ENCODE measurements around the gene SLC1A2.
A peak's percentile ranks its signal among the peaks of the same experiment; 100 is the strongest.

Gene SLC1A2

DNA sequence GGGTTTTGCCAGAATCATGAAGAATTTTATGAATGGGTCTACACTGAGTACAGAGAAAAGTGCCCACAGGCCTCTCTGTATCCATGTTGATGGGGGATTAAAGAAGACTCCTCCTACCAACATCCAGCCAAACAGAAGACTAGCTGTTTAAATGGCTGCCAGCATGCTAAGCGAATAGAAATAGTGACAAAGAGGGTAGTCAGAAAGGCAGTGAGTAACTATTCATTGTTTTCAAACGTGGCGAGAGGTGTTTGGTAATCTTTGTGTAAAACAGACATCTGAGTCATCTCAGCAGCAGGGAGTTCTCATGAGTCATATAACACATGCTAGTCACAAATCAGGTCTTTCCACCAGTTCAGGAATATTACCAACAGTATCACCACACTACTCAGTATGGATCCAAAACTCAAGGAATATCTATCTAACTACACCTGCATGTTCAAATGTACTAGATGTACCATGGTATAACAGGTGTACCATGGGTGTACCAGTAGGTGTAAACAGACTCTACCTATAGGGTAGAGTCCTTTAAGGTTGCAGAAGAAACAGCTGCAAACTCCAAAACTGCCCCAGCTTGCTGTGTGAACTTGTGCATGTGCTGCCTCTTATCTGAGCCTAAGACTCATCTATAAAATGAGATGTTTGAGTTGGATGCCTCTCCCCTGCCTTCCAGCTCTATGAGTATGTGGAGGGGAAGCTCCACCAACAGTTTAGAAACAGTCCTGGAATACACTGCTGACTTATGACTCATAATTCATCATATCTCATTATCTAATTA is 82.0 kb downstream of the SLC1A2 start:
- TF ChIP-seq, protein P1, sequence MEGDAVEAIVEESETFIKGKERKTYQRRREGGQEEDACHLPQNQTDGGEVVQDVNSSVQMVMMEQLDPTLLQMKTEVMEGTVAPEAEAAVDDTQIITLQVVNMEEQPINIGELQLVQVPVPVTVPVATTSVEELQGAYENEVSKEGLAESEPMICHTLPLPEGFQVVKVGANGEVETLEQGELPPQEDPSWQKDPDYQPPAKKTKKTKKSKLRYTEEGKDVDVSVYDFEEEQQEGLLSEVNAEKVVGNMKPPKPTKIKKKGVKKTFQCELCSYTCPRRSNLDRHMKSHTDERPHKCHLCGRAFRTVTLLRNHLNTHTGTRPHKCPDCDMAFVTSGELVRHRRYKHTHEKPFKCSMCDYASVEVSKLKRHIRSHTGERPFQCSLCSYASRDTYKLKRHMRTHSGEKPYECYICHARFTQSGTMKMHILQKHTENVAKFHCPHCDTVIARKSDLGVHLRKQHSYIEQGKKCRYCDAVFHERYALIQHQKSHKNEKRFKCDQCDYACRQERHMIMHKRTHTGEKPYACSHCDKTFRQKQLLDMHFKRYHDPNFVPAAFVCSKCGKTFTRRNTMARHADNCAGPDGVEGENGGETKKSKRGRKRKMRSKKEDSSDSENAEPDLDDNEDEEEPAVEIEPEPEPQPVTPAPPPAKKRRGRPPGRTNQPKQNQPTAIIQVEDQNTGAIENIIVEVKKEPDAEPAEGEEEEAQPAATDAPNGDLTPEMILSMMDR (IDR thresholded peaks at IDR 0.05; ENCODE audit: low read depth, low read length, missing control alignments) = no peak
- in situ Hi-C loops (cut with HindIII; ENCODE audit: low sequenced_read_pairs) = no loop called here
- peak; percentile 91 for DNase-seq (ENCODE audit: low read depth)
- no peak overlapping the region for H3K4me3 ChIP-seq (ENCODE audit: low read depth, low read length)

DNA sequence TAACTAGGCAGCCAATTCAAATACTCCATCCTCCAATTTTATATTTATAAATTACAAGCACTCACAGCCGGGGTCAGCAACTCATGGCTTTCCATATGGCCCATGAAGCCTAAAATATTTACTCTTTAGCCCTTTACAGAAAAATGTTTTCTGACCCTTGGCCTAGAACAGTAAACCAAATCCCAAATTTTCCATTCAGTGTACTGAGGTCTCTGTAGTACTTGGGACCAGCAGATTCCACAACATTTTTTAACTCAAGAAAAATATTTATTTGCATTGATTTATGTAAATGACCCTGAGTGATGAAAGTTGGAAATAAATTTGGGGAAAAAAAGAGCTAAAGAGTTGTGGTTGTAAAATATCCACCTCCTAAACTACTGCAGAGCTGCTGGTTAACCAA is 82.6 kb downstream of the SLC1A2 start:
- TF ChIP-seq, protein P1 (IDR thresholded peaks at IDR 0.05; ENCODE audit: low read depth, low read length, missing control alignments) = no peak
- DNase-seq (ENCODE audit: low read depth) = no peak
- no peak overlapping the region for H3K4me3 ChIP-seq (ENCODE audit: low read depth, low read length)
- in situ Hi-C loops (cut with HindIII; ENCODE audit: low sequenced_read_pairs) = no loop called here

- TF ChIP-seq, protein P1 (IDR thresholded peaks at IDR 0.05; ENCODE audit: low read depth, low read length, missing control alignments) = no peak
- DNase-seq (ENCODE audit: low read depth) = no peak
- in situ Hi-C loops (cut with HindIII; ENCODE audit: low sequenced_read_pairs) = no loop called here
- H3K4me3 ChIP-seq (ENCODE audit: low read depth, low read length) = no peak overlapping the region
Measured at GRCh38 chr11:35335226-35335625, 84.1 kb downstream of the SLC1A2 start.

DNA sequence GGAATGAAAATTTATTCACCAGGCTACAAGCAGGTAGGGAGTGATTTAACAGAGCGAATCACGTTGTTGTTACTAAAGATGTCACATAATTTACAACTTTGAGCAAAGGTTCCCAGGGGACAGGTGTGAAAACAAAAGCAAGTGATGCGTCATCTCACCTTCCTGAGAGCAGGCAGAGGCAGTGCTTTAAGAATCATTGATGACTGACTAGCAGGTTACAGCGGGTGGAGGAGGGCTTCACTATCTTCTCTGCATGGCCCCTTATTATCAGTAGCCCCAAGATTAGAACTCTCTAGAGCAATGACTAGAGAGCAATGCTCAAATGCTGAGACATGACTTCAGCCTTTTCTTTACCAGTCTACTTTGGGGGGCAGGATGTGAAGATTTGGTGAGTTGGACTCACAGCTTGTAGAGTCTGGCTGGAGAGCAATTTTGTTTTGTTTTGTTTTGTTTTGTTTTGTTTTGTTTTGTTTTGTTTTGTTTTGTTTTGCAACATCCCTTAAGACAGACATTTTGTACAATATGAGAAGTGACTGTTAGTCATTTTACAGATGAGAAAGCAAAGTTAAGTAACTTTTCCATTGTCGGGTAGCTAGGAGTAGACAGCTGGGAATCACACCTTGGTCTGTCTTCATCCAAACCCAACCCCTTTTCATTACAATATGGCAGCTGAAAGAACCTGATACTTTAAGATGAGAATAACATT is 84.8 kb downstream of the SLC1A2 start:
- TF ChIP-seq, protein P1 (IDR thresholded peaks at IDR 0.05; ENCODE audit: low read depth, low read length, missing control alignments) = no peak
- H3K4me3 ChIP-seq (ENCODE audit: low read depth, low read length) = no peak overlapping the region
- no peak for DNase-seq (ENCODE audit: low read depth)
- in situ Hi-C loops (cut with HindIII; ENCODE audit: low sequenced_read_pairs) = no loop called here

GRCh38 chr11:35332524-35332923 is 86.8 kb downstream of the SLC1A2 start:
- TF ChIP-seq, protein P1 (IDR thresholded peaks at IDR 0.05; ENCODE audit: low read depth, low read length, missing control alignments) = no peak
- in situ Hi-C loops (cut with HindIII; ENCODE audit: low sequenced_read_pairs) = no loop called here
- DNase-seq (ENCODE audit: low read depth) = no peak
- H3K4me3 ChIP-seq (ENCODE audit: low read depth, low read length) = no peak overlapping the region

- in situ Hi-C loops (cut with HindIII; ENCODE audit: low sequenced_read_pairs) = no loop called here
- H3K4me3 ChIP-seq (ENCODE audit: low read depth, low read length) = no peak overlapping the region
- no peak for DNase-seq (ENCODE audit: low read depth)
Measured at GRCh38 chr11:35330931-35331330, 88.4 kb downstream of the SLC1A2 start.

More at GRCh38 chr11:35330931-35331330, 88.4 kb downstream of the SLC1A2 start:
- TF ChIP-seq, protein P1 (IDR thresholded peaks at IDR 0.05; ENCODE audit: low read depth, low read length, missing control alignments) = no peak

Measured in astrocyte of the cerebellum (primary cell).